HCT116 (cell line): ENCODE measurements around the gene BTNL3. TPM values are rescaled to one million over a fixed set of nuclear protein-coding genes. Genes with fewer than 3 reads are reported as not detected.
"Not testable (repeated sequence)": the region's sequence is repeated elsewhere in the genome, so short reads cannot be mapped to it uniquely, and the experiment has no call there.

ENCODE experiments used
- ATAC-seq: fragments of 200-7000 bp; cut with Tn5 transposase; 2 replicates; pipeline ENCODE4 v1.9.1; 2020; ENCODE audit warnings: mild to moderate bottlenecking, moderate library complexity
- BruUV-seq: library from RNA; stranded (reverse); fragments of 400-500 nt; replicated peaks from 2 replicates; lab custom pipeline; 2021; lab: Mats Ljungman, UMichigan
- CTCF ChIA-PET: fragments of 300-600 bp; sonication (Branson Sonifier 250); formaldehyde crosslinking; loops from one replicate; lab custom pipeline; 2021; ENCODE audit warnings: antibody characterized with exemption; lab: Charles Lee
- POLR2A ChIA-PET: fragments of 300-600, 350-600 bp; sonication (Branson Sonifier 250); formaldehyde crosslinking; loops from one replicate; lab custom pipeline; 2021; ENCODE audit warnings: antibody characterized with exemption; lab: Charles Lee
- RAD21 ChIA-PET, 2 experiments: fragments of 300-600 bp; sonication (Branson Sonifier 250); formaldehyde crosslinking; loops; one replicate each; lab custom pipeline; 2023; ENCODE audit warnings: low total read pairs in 2 of 2; ENCODE audit not compliant: uncharacterized antibody in 2 of 2, unreplicated experiment in 2 of 2, low non-redundant PET in 1 of 2; lab: Charles Lee
- DNase-seq: peaks from one replicate; pipeline ENCODE4 v3.0.0-alpha.2; 2010; ENCODE audit warnings: low read depth, low spot score
- H2AFZ ChIP-seq: fragments of 200-600 bp; shearing (Covaris generic), sonication (generic); 2 replicates; pipeline ENCODE4 v1.6.1; 2017; ENCODE audit warnings: low read depth, mixed run types, mixed read lengths, antibody characterized with exemption, low read length; ENCODE audit not compliant: poor library complexity, severe bottlenecking
- H3K27ac ChIP-seq: 2 replicates; pipeline ENCODE4 v1.5.1; 2012; ENCODE audit warnings: low read depth, low read length
- H3K27me3 ChIP-seq: fragments of 200-600 bp; sonication (generic); 2 replicates; pipeline ENCODE4 v1.6.1; 2016; ENCODE audit warnings: mixed run types, low read length, mixed read lengths; ENCODE audit not compliant: insufficient read depth
- H3K36me3 ChIP-seq, 2 experiments: fragments of 200-500 bp in 1 of 2; fragments of 200-600 bp in 1 of 2; sonication (Bioruptor generic) in 1 of 2; sonication (generic) in 1 of 2; 2 replicates each; pipeline versions ENCODE4 v1.5.1 to v1.6.1; 2014 to 2016; ENCODE audit warnings: low read length in 2 of 2, inconsistent platforms in 1 of 2, mixed read lengths in 1 of 2, mixed run types in 1 of 2; ENCODE audit not compliant: insufficient read depth in 2 of 2, control insufficient read depth in 1 of 2
- H3K4me1 ChIP-seq, 2 experiments: fragments of 200-600 bp in 1 of 2; sonication (generic) in 1 of 2; 2 replicates each; pipeline versions ENCODE4 v1.5.1 to v1.6.1; 2012 to 2017; ENCODE audit warnings: low read length in 2 of 2, inconsistent platforms in 1 of 2, mild to moderate bottlenecking in 1 of 2, mixed read lengths in 1 of 2, mixed run types in 1 of 2, moderate library complexity in 1 of 2; ENCODE audit not compliant: insufficient read depth in 2 of 2, control insufficient read depth in 1 of 2
- H3K4me2 ChIP-seq: fragments of 200-600 bp; sonication (generic); 2 replicates; pipeline ENCODE4 v1.6.1; 2017; ENCODE audit warnings: mixed run types, low read length, mixed read lengths
- H3K4me3 ChIP-seq, 2 experiments: fragments of 200-600 bp in 1 of 2; sonication (generic) in 1 of 2; replicated peaks in 1 of 2; 2 replicates each; pipeline ENCODE4 v1.5.1; 2011 to 2016; ENCODE audit warnings: low read length in 2 of 2, control low read depth in 1 of 2, low read depth in 1 of 2, mild to moderate bottlenecking in 1 of 2, mixed read lengths in 1 of 2, mixed run types in 1 of 2
- H3K79me2 ChIP-seq: fragments of 200-600 bp; sonication (generic); 2 replicates; pipeline ENCODE4 v1.6.1; 2017; ENCODE audit warnings: mild to moderate bottlenecking, mixed run types, low read length, moderate library complexity, mixed read lengths; ENCODE audit not compliant: insufficient read depth
- H3K9ac ChIP-seq: fragments of 200-600 bp; sonication (generic); 2 replicates; pipeline ENCODE4 v1.6.1; 2016; ENCODE audit warnings: low read length, mixed read lengths
- H3K9me2 ChIP-seq: fragments of 200-600 bp; sonication (generic), shearing (Covaris generic); 2 replicates; pipeline ENCODE4 v1.6.1; 2017; ENCODE audit warnings: mixed run types, mild to moderate bottlenecking, moderate library complexity; ENCODE audit not compliant: insufficient read depth
- H3K9me3 ChIP-seq, 2 experiments: fragments of 200-500 bp in 1 of 2; fragments of 200-600 bp in 1 of 2; sonication (Bioruptor generic) in 1 of 2; sonication (generic) in 1 of 2; 2 replicates each; pipeline ENCODE4 v1.6.1; 2014 to 2017; ENCODE audit warnings: low read length in 2 of 2, mixed read lengths in 2 of 2, inconsistent platforms in 1 of 2, low read depth in 1 of 2, mild to moderate bottlenecking in 1 of 2, mixed run types in 1 of 2, moderate library complexity in 1 of 2; ENCODE audit not compliant: control insufficient read depth in 1 of 2, insufficient read depth in 1 of 2
- H4K20me1 ChIP-seq: fragments of 200-600 bp; sonication (generic), shearing (Covaris generic); 2 replicates; pipeline ENCODE4 v1.6.1; 2017; ENCODE audit warnings: mixed run types, mild to moderate bottlenecking, moderate library complexity; ENCODE audit not compliant: insufficient read depth
- intact Hi-C: fragments of 100-400 bp; cut with micrococcal nuclease; formaldehyde crosslinking; loops from 2 replicates; pipeline ENCODE4 v1.10.0; 2022
- total RNA-seq: library from RNA; stranded (reverse); gene quantifications from one replicate; pipeline ENCODE4 v1.2.1, GENCODE V29; 2021; ENCODE audit not compliant: unreplicated experiment

The BTNL3 gene
- total RNA-seq, 1 experiment from 2014 or later: not detected

DNA sequence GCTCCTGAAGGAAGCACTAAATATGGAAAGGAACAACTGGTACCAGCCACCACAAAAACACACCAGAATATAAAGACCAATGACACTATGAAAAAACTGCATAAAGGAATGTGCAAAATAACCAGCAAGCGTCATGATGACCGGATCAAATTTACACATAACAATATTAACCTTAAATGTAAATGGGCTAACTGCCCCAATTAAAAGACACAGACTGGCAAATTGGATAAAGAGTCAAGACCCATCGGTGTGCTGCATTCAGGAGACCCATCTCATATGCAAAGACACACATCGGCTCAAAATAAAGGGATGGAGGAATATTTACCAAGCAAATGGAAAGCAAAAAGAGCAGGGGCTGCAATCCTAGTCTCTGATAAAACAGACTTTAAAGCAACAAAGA lies 21.4 kb downstream of the BTNL3 start:
- H3K27me3 ChIP-seq, H3K9ac ChIP-seq, H3K9me3 ChIP-seq, H4K20me1 ChIP-seq, H3K36me3 ChIP-seq, intact Hi-C loops, POLR2A ChIA-PET, H3K4me2 ChIP-seq, H3K9me2 ChIP-seq, H3K4me3 ChIP-seq, H3K79me2 ChIP-seq, H2AFZ ChIP-seq, CTCF ChIA-PET, H3K27ac ChIP-seq, BruUV-seq, H3K4me1 ChIP-seq, ATAC-seq, DNase-seq, RAD21 ChIA-PET: not testable (repeated sequence)

- H3K4me3 ChIP-seq, H3K9ac ChIP-seq, CTCF ChIA-PET, BruUV-seq, H3K4me2 ChIP-seq, intact Hi-C loops, H3K4me1 ChIP-seq, H3K9me3 ChIP-seq, H2AFZ ChIP-seq, DNase-seq, H4K20me1 ChIP-seq, ATAC-seq, POLR2A ChIA-PET, H3K36me3 ChIP-seq, H3K79me2 ChIP-seq, RAD21 ChIA-PET, H3K9me2 ChIP-seq, H3K27me3 ChIP-seq, H3K27ac ChIP-seq: not testable (repeated sequence)
These were observed 26.0 kb downstream of the BTNL3 start for GRCh38 chr5:181014654-181015053.

DNA sequence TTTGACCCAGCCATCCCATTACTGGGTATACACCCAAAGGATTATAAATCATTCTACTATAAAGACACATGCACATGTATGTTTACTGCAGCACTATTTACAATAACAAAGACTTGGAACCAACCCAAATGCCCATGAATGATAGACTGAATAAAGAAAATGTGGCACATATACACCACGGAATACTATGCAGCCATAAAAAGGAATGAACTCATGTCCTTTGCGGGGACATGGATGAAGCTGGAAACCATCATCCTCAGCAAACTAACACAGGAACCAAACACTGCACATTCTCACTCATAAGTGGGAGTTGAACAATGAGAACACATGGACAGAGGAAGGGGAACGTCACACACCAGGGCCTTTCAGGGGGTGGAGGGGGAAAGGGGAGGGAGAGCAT lies 28.8 kb downstream of the BTNL3 start:
- H3K36me3 ChIP-seq, RAD21 ChIA-PET, H2AFZ ChIP-seq, POLR2A ChIA-PET, H3K27ac ChIP-seq, H3K4me3 ChIP-seq, H3K9me3 ChIP-seq, BruUV-seq, H4K20me1 ChIP-seq, H3K27me3 ChIP-seq, H3K9me2 ChIP-seq, H3K4me1 ChIP-seq, H3K9ac ChIP-seq, DNase-seq, ATAC-seq, H3K79me2 ChIP-seq, intact Hi-C loops, H3K4me2 ChIP-seq, CTCF ChIA-PET: not testable (repeated sequence)
